Epidermal melanocyte (primary cell): ENCODE data around the gene AGPAT4.
"Not testable (repeated sequence)": the region's sequence is repeated elsewhere in the genome, so short reads cannot be mapped to it uniquely, and the experiment has no call there.

Experiments used
- DNase-seq: peaks from one replicate; pipeline ENCODE4 v3.0.0; 2011; ENCODE audit warnings: low spot score; ENCODE audit not compliant: insufficient read length

AGPAT4 gene, protein sequence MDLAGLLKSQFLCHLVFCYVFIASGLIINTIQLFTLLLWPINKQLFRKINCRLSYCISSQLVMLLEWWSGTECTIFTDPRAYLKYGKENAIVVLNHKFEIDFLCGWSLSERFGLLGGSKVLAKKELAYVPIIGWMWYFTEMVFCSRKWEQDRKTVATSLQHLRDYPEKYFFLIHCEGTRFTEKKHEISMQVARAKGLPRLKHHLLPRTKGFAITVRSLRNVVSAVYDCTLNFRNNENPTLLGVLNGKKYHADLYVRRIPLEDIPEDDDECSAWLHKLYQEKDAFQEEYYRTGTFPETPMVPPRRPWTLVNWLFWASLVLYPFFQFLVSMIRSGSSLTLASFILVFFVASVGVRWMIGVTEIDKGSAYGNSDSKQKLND

DNA sequence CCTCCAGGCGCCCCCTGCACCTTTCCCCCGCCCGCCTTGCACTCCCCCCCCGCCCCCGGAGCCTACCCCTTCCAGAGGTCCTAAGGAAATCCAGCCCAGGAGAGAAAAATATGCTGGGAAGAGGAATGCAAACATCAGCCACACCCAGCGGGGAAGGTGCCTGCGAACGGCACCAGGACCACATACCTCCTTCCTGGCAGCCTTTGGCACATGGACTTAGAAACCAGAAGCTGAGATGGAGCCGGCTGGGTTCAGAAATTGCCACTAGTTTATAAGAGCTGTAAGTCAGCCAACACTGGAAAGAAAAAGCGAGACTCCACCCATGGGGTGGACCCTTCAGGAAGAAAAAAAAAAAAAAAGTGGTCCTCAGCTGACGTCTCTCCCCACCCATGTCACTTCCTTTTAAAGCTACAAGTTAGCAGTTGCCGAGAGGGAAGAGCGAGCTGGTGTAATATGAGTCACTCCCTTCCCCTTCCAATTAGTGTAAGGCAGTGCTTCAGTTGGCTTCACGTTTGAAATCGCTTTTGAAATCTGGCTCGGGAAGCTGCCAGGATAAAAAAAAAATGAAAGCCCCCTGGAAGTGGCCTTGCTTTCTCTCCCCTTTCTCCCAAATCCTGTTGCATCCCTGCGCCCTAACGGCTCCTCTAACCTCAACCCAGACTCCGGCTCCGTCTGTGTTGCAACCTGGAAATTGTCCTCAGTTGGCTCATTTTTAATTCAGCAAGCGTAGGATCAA is at the start of gene AGPAT4:
TSS of gene AGPAT4 (minus strand) at position 310 of the 736 bp plus-strand sequence. CDS start 41,848 bp downstream, outside the sequence.
- peak; percentile 96 for DNase-seq

DNA sequence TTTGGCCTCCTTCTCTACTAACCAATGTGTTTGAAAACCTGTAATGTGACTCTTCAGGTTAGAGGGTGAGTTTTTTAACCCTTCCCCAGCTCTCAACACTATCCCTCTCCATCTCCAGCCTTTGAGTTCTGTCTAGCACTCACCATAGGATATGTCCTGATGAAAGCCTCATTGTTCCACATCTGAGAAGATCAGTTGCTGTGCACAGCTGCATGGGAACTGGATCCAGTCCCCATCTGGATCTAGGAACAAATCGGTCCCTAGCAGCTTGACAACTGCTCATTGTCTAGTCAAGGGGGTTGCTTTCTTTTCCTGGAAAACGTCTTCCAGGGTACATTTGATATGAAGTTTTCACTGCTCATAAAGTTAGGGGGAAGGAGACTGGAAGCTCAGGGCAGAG is 45.4 kb upstream of the AGPAT4 start:
- no peak for DNase-seq

DNA sequence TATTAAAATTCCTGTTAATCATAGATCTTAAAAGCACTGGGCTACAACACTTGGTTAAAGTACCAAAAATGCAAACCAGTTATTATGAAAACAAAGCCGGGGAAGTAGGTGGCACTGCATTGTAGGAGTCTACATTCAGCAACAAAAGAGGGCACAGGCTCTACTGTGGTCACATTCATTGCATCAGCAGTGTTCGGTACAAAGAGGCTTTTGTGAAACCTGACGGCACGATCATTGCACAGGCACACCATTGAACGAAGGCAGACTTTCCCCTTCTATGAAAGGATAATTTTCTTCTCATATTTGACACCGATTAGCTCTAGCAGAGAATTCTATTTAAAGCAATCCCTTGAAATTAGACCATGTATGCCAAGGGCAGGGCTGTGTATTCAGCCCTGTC is 44.6 kb upstream of the AGPAT4 start:
- DNase-seq, result peak; percentile 22

DNA sequence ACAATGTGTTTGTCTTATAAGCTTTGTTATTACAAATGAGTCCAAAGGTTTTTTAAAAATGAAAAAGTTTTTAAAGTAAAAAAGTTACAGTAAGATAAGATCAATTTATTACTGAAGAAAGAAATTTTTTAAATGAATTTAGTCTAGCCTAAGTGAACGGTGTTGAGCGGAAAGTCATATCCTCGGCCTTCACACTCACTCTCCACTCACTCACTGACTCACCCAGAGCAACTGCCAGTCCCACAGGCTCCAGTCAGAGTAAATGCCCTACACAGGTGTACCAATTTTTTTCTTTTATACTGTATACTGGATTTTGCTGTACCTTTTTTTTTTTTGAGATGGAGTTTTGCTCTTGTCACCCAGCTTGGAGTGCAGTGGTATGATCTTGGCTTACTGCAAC is 42.7 kb upstream of the AGPAT4 start:
- no peak for DNase-seq

DNA sequence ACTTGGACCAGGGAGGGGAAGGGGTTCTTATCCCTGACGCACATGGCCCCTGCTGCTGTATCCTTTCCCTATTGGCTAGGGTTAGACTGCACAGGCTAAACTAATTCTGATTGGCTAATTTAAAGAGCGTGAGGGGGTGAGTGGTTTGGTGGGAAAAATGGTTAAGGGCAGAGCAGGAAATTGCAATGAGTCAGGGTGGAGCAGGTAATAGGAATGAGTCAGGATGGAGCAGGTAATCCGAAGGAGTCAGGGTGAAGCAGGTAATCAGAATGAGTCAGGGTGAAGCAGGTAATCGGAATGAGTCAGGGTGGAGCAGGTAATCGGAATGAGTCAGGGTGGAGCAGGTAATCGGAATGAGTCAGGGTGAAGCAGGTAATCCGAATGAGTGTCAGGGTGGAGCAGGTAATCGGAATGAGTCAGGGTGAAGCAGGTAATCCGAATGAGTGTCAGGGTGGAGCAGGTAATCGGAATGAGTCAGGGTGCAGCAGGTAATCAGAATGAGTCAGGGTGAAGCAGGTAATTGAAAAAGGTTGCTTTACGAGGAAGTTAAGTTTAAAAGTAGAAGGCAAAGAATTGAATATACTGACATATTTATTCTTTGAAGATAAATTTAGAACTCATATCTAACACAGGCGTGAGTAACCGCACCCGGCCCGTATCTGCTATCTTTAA is 41.5 kb upstream of the AGPAT4 start:
- not testable (repeated sequence) for DNase-seq

DNA sequence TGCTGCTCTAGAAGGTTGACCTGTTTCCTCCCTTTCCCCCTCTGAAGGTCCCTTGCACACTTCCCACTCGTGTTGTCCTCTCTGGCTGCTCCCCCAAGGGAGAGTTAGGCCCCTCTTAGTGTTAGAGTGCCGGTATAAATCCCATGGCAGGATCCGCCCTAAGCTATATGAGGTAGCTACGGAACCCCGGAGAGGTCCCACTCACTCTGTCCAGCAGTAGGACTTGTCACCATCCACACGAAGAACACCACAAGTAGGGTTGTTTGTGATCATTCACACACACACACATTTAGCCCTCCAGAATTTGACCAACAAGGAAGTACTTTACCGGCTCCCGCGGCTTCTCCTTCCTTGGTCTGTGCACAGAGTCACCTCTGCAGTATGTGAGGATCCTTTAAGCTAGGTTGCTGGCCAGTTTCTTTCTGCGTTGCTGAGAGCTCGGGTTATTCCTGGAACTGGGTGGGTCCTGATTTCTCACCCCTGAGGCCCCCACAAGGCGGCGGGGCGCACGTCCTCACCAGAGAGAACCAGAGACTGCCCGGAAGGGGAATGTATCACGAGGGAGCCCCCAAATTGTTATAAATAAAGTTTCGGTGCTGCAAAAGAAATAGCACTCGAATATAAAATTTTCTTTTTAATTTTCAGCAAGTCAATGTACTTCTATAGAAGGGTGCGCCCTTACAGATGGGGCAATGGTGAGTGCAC is 40.8 kb upstream of the AGPAT4 start:
- not testable (repeated sequence) for DNase-seq

DNA sequence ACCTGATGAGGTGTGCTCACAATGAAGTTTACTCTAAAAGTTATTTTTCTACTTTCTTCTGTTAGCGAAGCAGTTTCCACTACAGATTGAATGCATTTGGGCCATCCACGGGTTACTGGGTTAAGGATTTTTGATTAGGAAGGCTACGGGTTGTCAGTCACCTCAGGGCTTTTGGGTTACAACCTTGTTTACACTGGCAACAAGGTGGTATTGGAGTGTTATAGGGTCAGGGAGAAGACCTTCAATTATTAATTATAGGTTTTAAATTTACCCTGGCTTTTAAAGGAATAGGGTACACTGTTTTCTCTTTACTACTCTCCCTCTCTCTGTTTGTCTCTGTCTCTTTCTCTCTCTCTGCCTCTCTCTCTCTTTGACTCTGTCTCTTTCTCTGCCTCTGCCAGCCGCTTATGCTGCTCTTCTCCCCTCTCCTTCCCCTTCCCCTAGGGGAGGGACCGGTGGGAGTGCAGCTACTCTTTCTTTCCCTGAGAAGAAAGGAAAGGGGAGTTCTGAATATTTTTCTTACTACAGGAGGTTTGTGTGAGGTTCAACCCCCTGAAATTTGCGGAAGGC is 40.2 kb upstream of the AGPAT4 start:
- DNase-seq, result no peak

DNA sequence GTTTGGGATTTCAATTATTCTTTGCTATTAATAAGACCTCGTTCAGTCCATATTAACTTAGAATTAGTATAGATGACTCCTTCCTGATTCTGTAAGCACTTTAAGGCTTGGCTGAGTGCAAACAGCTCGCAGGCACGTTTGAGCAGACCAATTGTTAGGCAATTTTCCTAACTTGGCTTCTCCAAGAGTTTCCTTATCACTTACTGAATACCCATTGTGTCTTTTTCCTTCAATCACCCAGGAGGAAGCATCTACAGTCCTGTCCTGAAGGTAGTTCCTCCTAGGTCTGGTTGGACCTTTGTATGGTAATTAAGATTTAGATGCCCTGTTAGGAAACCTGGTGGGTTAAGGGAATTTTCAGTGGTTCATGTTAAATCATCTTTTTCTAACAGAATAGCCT is 39.6 kb upstream of the AGPAT4 start:
- not testable (repeated sequence) for DNase-seq

DNA sequence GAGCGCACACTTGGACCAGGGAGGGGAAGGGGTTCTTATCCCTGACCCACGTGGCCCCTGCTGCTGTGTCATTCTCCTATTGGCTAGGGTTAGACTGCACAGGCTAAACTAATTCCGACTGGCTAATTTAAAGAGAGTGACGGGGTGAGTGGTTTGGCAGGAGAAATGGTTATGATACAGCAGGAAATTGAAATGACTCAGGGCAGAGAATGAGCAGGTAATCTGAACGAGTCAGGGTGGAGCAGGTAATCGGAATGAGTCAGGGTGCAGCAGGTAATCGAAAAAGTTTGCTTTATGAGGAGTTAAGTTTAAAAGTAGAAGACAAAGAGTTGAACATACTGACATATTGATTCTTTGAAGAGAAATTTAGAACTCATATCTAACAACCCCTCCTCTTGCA is 35.9 kb upstream of the AGPAT4 start:
- DNase-seq, result not testable (repeated sequence)

DNA sequence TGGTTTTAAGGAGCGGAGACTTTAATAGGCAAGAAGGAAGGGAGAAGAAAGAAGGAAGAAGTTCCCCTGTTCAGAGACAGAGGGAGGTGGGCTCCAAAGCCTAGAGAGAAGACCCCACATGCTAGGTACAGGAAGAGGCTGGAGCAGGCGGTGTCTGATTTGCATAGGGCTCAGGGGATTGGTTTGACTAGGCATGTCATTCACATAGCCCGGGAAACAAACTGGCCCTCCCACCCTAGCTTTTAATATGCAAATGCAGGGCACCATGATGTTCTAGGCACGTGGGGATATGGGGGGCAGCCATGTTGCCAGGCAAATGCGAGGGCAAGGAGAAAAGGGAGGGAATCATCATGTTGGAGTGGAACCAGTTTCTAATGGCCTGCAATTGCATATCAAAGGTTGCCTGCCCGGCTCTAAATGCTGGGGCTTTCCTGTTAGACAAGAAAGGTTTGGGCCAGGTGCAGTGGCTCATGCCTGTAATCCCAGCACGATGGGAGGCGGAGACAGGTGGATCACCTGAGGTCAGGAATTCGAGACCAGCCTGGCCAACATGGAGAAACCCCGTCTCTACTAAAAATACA is 34.3 kb upstream of the AGPAT4 start:
- no peak for DNase-seq

DNA sequence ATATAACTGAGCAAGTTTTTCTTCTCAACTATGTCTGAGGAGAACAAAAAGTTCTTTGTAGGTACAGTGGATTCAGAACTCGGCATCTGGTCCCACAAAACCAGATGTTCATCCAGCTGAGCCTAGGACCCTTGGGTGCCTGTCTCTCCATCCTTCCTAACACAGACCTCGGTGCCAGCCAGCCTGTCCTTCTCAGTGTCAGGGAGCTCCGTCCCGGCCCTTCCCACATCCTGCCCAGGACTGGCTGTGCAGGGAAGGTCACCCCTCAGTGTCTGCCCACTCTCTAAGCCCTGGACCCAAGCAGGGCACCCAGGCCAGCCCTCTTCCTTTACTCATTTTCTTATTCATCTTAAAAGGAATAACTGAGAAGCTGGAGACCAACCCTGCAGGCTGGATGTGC is 32.0 kb upstream of the AGPAT4 start:
- no peak for DNase-seq

DNA sequence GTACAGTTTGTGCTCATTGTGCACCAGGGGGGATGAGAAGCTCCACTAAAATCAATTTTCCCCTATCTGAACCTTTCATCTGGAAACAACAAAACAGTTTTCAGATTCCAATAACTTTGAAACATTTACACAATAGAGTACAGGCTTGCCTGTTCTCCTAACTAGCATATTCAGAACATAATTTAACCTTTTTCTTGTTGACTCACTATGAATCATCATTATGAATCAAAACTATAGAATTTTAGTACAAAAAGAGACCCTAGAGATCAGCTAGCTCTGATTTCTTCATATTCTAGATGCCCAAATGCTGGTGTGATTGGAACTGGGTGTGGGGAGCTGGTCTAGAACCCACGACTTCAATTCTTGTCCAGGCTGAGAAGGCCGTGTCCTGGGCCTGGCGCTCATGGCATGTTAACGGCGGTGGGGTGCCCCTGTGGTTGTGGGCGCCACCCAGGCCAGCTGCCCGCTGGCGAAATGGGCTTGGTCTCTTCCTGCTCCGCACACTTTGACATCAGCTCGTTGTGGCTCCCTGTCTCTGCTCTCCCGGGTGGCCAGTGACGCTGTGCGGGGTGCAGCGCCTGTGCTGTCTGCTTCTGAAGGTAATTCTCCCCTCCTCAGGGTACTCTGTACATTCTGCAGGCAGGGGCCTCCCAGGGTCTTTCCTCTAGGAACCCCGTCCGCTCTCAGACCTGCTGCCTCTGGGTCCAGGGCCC is 29.9 kb upstream of the AGPAT4 start:
- DNase-seq, result no peak

DNA sequence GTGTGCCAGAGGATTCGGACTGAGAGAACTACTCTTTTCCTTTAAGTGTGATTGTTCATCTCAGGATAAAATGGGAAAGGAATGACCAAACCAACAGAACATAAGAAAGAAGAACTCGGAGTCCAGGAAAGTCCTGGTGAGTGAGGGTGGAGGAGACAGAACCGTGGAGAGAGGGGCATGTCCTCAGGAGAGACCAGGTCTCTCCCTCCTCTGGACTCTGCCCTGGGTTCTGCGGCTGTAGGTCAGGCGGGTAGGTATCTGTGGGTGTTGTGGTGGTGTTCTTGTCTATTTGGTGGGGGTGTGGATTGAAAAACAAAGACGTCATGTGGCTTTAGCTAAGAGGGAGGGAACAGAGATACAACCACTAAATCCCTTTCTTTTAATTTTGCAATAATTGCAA is 29.1 kb upstream of the AGPAT4 start:
- DNase-seq, result no peak

DNA sequence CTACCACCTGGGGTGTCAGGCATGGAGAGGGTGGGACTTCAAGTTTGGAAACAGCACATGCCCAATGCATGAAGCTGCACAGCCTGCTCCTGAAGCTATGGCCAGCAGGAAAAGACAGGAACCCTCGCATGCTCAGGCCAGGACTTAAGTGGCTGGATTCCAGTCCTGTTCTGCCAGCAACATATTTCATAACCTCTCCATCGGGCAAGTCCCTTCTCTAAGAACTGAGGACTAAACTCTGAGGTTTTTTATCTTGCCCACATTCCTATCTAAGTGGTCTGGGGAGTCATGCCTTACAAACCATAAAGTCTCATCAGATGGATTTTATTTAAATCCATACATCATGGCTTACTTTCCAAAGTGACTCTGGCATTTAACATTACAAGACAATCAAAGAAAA is 27.5 kb upstream of the AGPAT4 start:
- no peak for DNase-seq

DNA sequence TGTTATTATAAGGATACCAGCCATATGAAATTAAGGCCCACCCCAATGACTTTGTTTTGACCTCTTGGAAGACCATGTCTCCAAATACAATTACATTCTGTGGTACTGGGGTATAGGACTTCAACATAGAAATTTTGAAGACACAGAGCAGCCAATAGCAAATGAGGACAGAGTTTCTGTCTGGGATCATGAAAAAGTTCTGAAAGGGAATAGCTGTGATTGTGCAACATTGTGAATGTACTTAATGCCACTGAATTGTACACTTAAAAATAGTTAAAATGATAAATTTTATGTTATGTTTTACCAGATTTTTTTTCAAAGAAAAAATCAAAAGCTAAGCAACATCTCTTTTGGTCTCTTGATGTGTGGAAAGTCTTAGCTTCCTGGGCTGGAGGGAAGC is 27.0 kb upstream of the AGPAT4 start:
- DNase-seq, result no peak

DNA sequence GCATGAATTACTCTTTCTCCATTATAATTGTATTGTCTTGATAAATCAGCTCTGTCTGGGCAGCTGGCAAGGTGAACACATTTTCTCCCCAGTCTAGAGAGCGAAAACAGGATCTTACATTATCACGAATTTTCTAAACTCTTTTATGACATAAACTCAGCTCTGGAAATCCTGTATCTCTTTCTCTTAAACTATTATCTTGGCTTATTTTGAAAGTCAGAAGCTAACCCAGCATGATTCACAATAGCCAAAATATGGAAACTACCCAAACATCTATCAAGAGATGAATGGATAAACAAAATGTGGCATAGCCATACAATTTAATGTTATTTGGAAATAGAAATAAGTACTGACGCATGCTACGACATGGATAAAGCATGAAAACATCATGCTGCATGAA is 25.9 kb upstream of the AGPAT4 start:
- no peak for DNase-seq

DNA sequence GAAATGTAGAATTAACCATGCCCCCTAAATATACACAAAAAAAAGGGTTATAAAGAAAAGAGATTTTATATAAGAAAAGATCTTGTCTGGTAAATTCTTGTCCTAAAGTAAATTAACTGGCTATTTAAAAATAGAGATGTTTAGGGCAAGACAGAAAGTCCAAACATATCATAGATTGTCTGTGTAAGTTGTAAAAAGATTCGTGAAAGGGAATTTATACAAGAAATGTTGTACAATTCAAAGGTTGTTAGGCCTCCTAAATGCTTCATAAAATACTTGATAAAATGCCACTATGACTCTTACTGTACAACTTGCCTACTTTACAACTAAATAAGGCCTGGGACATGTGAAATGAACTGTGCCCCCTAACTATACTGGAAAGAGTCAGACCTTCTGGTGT is 21.9 kb upstream of the AGPAT4 start:
- no peak for DNase-seq

DNA sequence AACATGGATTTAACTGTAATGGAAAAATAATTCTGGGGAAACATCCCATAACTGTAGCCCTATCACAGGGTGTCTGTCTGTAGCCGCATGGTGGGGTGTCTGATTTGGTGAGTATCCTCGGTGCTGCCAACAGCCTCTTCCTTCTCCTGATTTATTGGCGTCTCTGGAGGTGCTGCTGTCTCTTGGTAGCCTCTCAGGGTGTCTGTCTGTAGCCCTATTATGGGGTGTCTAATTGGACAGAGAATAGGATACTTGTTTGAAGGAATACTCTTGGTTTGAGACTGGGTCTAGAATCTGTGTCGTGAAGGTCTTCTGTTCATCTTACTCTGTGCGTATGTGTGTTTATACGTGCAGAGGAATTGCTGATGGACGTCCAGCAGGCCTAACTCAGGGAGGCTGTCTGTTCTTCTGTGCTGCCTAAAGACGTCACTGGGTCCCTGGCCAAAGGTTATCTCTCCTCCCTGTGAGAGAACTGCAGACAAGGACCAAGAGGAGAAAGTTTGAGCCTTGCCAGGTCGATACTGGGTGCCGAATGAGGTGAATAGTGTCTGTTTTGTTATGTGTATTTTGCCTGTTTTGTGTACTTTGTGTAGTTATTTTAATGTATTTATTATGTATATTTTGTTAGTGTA is 18.9 kb upstream of the AGPAT4 start:
- DNase-seq, result no peak

DNA sequence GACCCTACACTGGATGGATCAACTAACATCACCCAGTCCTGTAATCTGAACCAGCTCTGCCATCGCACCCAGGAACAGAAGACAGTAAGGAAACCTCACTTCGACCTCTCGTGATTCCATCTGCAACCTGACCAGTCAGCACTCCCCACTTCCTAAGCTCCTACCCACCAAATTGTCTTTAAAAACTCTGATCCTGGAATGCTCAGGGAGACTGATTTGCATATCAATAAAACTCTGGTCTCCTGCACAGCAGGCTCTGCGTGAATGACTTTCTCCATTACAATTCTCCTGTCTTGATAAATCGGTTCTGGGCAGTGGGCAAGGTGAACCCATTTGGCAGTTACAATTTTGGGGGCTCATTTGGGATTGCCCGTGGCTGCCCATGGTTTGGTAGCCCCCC is 18.3 kb upstream of the AGPAT4 start:
- no peak for DNase-seq

DNA sequence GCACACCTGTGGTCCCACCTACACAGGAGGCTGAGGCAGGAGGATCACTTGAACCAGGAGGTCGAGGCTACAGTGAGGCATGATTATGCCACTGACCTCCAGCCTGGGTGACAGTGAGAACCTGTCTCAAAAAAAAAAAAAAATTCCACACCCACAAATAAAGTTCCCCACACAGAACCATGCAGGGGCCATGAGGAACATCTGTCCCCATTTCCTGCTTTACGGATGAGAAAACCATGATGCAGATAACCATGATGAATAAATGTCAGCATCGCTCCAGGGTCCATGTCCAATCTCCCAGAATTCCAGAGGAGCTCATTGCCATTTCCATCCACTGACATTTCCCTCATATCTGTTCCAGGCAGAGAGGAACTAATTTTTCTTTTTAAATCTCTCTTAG is 16.9 kb upstream of the AGPAT4 start:
- no peak for DNase-seq
